Measurements from ENCODE around the gene SLC25A24. TPM values are rescaled to one million over a fixed set of nuclear protein-coding genes. Genes with fewer than 3 reads are reported as not detected.

SLC25A24 gene
- total and polyA plus RNA-seq, 2 donors from 2014 or later = 8.9 to 30.2 TPM

DNA sequence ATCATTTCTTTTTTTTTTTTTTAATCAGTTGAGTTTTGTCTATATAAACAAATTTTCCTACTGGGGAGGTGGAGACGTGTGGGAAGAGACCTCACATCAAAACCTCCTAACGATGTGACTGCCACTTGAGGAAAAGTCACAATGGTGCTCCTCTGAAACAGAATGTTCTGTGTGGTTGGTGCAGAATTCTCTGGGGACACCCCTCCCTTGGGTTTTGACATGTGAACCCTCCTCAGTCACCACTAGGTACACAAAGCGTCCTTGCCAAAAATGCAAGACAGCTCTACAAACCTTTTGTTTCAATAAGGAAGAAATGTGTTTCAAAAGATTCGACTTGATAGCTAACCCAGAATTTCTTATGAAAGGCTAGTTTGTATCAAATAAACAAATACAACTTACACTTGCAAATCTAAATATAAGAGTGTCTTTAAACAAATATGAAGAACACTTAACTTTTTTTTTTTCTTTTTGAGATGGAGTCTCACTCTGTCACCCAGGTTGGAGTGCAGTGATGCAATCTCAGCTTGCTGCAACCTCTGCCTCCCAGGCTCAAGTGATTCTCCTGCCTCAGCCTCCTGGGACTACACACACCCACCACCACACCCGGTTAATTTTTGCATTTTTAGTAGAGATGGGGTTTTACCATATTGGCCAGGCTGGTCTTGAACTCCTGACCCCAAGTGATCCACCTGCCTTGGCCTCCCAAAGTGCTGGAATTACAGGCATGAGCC, 9.3 kb downstream of the SLC25A24 start:
- FAIRE-seq = no peak
- H3K27ac ChIP-seq (ENCODE audit: low read depth in 2 of 2, low read length in 2 of 2) = no peak overlapping the region
- TF ChIP-seq, protein P1, sequence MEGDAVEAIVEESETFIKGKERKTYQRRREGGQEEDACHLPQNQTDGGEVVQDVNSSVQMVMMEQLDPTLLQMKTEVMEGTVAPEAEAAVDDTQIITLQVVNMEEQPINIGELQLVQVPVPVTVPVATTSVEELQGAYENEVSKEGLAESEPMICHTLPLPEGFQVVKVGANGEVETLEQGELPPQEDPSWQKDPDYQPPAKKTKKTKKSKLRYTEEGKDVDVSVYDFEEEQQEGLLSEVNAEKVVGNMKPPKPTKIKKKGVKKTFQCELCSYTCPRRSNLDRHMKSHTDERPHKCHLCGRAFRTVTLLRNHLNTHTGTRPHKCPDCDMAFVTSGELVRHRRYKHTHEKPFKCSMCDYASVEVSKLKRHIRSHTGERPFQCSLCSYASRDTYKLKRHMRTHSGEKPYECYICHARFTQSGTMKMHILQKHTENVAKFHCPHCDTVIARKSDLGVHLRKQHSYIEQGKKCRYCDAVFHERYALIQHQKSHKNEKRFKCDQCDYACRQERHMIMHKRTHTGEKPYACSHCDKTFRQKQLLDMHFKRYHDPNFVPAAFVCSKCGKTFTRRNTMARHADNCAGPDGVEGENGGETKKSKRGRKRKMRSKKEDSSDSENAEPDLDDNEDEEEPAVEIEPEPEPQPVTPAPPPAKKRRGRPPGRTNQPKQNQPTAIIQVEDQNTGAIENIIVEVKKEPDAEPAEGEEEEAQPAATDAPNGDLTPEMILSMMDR (IDR thresholded peaks at IDR 0.05; ENCODE audit: borderline replicate concordance, extremely low read depth, insufficient read depth) = no peak

DNA sequence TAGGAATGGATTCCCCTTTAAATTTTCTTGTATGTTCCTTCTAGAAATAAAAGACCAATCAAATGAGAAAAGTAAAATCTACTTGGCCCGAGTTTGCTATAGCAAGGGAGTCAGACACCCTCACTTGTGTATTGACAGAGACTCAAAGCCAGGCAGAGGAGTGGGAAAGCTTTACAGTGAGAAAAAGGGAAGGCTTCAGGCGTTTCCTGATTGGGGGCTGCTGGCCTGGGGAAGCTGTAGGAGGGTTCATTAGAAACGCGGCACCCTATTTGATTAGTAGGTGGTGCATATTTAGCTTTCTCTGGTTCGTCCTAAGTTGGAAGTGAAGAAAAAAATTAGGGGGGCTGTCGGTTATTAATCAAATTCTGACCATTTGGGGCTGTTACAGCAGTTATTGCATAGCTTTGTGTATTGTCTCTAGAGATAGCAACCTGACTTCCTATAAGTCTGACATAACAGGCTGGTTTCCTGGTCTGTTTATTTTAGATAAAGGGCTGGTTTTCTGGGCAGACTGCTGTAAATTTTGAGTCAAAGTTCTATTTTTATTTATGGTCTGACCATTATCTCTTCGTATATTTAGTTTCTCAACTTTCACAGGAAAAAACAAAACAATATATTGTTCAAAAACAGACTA, 10.0 kb downstream of the SLC25A24 start:
- H3K27me3 ChIP-seq (ENCODE audit: control insufficient read depth, insufficient read depth, low read length) = no peaks in the 10 kb centered on the region
- DNase-seq (no peak), FAIRE-seq (no peak)
- H3K4me3 ChIP-seq (ENCODE audit: low read length in 3 of 3) = no peak overlapping the region
- peaks cover 0 to 2% (median 0%) of the 10 kb centered on the region in 3 donors for H3K4me1 ChIP-seq (ENCODE audit: control insufficient read depth in 2 of 3, insufficient read depth in 2 of 3, low read depth in 1 of 3, low read length in 3 of 3)
- H3K9ac ChIP-seq (ENCODE audit: low read length in 3 of 3) = no peak overlapping the region
- no peak overlapping the region for H3K27ac ChIP-seq (ENCODE audit: low read depth in 2 of 2, low read length in 2 of 2)
- no peaks in the 10 kb centered on the region for H3K9me3 ChIP-seq (ENCODE audit: control insufficient read depth in 2 of 3, insufficient read depth in 1 of 3, low read length in 3 of 3)
- TF ChIP-seq, protein P1 (IDR thresholded peaks at IDR 0.05; ENCODE audit: borderline replicate concordance, extremely low read depth, insufficient read depth) = no peak
- intact Hi-C loops (cut with DNase I) = no loop called here
- H3K36me3 ChIP-seq (ENCODE audit: control insufficient read depth in 2 of 3, insufficient read depth in 3 of 3, low read length in 3 of 3) = peaks cover 0 to 7% (median 2%) of the 10 kb centered on the region in 3 donors

More for the DNA sequence above, 9.3 kb downstream of the SLC25A24 start:
- Histone ChIP-seq H3K9ac (ENCODE audit: low read length in 3 of 3) (no peak overlapping the region), H3K9me3 (ENCODE audit: control insufficient read depth in 2 of 3, insufficient read depth in 1 of 3, low read length in 3 of 3) (no peaks in the 10 kb centered on the region), H3K4me3 (ENCODE audit: low read length in 3 of 3) (no peak overlapping the region), H3K4me1 (ENCODE audit: control insufficient read depth in 2 of 3, insufficient read depth in 2 of 3, low read depth in 1 of 3, low read length in 3 of 3) (peaks cover 0 to 2% (median 0%) of the 10 kb centered on the region in 3 donors), H3K36me3 (ENCODE audit: control insufficient read depth in 2 of 3, insufficient read depth in 3 of 3, low read length in 3 of 3) (peaks cover 0 to 7% (median 2%) of the 10 kb centered on the region in 3 donors), H3K27me3 (ENCODE audit: control insufficient read depth, insufficient read depth, low read length) (no peaks in the 10 kb centered on the region)
- intact Hi-C loops (cut with DNase I) = no loop called here
- no peak for DNase-seq

DNA sequence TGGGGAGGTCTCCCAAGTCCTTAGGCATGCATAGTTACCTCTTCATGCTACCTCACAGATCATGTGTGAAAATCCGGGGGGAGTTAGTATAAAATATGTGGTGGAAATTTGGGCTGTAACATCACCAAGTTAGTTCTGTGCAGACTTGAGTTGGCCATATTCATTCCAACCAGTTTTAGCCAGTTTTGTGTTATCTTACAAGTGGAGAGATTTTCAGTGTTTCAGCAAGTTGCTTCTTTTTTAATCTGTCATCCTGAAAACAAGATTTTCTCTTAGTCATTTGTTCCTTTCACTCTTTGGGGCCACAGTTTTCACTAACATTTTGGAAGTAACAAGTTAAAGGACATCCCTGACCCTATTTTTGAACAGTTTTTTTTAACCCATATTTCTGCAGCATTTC, 11.3 kb downstream of the SLC25A24 start:
- DNase-seq (no peak), FAIRE-seq (no peak)
- TF ChIP-seq, protein P1 (IDR thresholded peaks at IDR 0.05; ENCODE audit: borderline replicate concordance, extremely low read depth, insufficient read depth) = no peak
- H3K4me3 ChIP-seq (ENCODE audit: low read length in 3 of 3) = no peak overlapping the region
- H3K36me3 ChIP-seq (ENCODE audit: control insufficient read depth in 2 of 3, insufficient read depth in 3 of 3, low read length in 3 of 3) = peaks cover 2 to 4% (median 3%) of the 10 kb centered on the region in 3 donors
- no peaks in the 10 kb centered on the region for H3K4me1 ChIP-seq (ENCODE audit: control insufficient read depth in 2 of 3, insufficient read depth in 2 of 3, low read depth in 1 of 3, low read length in 3 of 3)
- no peak overlapping the region for H3K27ac ChIP-seq (ENCODE audit: low read depth in 2 of 2, low read length in 2 of 2)
- H3K27me3 ChIP-seq (ENCODE audit: control insufficient read depth, insufficient read depth, low read length) = no peaks in the 10 kb centered on the region
- no peaks in the 10 kb centered on the region for H3K9me3 ChIP-seq (ENCODE audit: control insufficient read depth in 2 of 3, insufficient read depth in 1 of 3, low read length in 3 of 3)
- no peak overlapping the region for H3K9ac ChIP-seq (ENCODE audit: low read length in 3 of 3)
- intact Hi-C loops (cut with DNase I) = no loop called here
